GM23338 (cell line): Measurements from ENCODE around the gene FLT1.

Source experiments
- EZH2 ChIP-seq: fragments of 200-600 bp; sonication (generic); IDR thresholded peaks from one replicate; pipeline ENCODE4 v1.8.0; 2017; ENCODE audit warnings: antibody characterized with exemption, mild to moderate bottlenecking, low read depth; ENCODE audit not compliant: unreplicated experiment
- POLR2AphosphoS5 ChIP-seq: IDR thresholded peaks from 2 replicates; pipeline ENCODE4 v1.6.1; 2016; ENCODE audit warnings: antibody characterized with exemption, low read depth

GRCh38 chr13:28338742-28339141, 156.2 kb downstream of the FLT1 start:
- TF ChIP-seq EZH2 (no peak), POLR2AphosphoS5 (no peak)
